ENCODE data around the gene RFC5.

DNA sequence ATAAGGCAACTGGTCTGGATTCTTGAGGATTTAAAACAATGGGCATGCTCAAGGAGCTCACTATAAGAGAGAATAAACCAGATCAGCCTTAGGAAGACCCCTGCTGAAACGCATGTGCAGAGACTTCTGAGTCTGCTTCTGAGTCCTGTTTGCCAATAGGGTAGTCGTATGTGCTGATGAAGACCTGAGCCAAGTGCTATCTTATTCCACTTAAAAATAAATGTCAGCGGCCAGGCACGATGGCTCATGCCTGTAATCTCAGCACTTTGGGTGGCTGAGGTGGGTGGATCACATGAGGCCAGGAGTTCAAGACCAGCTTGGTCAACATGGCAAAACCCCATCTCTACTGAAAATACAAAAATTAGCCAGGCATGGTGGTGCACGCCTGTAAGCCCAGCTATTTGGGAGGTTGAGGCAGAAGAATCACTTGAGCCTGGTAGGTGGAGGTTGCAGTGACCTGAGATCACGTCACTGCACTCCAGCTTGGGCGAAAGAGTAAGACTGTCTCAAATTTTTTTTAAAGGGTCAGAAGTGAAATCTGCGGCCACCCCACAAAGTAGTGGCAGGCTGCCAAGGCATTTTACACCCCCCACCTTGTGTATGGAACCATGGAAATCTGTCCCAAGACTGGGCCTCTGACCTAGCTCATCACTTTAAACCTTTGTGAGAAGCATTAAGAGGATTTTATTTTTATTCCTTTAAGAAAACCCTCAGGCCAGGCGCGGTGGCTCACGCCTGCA is 20.3 kb downstream of the RFC5 start:
- TF ChIP-seq, protein P1, sequence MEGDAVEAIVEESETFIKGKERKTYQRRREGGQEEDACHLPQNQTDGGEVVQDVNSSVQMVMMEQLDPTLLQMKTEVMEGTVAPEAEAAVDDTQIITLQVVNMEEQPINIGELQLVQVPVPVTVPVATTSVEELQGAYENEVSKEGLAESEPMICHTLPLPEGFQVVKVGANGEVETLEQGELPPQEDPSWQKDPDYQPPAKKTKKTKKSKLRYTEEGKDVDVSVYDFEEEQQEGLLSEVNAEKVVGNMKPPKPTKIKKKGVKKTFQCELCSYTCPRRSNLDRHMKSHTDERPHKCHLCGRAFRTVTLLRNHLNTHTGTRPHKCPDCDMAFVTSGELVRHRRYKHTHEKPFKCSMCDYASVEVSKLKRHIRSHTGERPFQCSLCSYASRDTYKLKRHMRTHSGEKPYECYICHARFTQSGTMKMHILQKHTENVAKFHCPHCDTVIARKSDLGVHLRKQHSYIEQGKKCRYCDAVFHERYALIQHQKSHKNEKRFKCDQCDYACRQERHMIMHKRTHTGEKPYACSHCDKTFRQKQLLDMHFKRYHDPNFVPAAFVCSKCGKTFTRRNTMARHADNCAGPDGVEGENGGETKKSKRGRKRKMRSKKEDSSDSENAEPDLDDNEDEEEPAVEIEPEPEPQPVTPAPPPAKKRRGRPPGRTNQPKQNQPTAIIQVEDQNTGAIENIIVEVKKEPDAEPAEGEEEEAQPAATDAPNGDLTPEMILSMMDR (IDR thresholded peaks at IDR 0.05), result no peak
- no peak for TF ChIP-seq EZH2 (IDR thresholded peaks at IDR 0.05)
- TF ChIP-seq EZH2phosphoT487 (IDR thresholded peaks at IDR 0.05), result no peak

Measured in neural progenitor cell (in vitro differentiated cells).